CD4-positive, alpha-beta memory T cell (primary cell): ENCODE results near the gene KCTD3. TPM values are rescaled to one million over a fixed set of nuclear protein-coding genes. Genes with fewer than 3 reads are reported as not detected.

Experiments used
- CTCF ChIA-PET: fragments of 350-600 bp; sonication (Branson Sonifier 250); formaldehyde crosslinking; loops from one replicate; lab custom pipeline; 2021; ENCODE audit warnings: inconsistent platforms; ENCODE audit not compliant: partially characterized antibody; lab: Charles Lee
- POLR2A ChIA-PET: fragments of 350-600 bp; sonication (Branson Sonifier 250); formaldehyde crosslinking; loops from one replicate; lab custom pipeline; 2021; ENCODE audit not compliant: partially characterized antibody; lab: Charles Lee
- DNase-seq, 5 donors: peaks; one replicate each; pipeline versions ENCODE4 v3.0.0 to v3.0.0-alpha.2; 2020 to 2022; ENCODE audit warnings: mixed read lengths in 1 of 5
- H3K27ac ChIP-seq: one replicate; pipeline ENCODE4 v1.7.0; 2013; ENCODE audit warnings: low read depth, low read length
- H3K27me3 ChIP-seq: 2 replicates; pipeline ENCODE4 v1.7.0; 2013; ENCODE audit warnings: mild to moderate bottlenecking, low read length, moderate library complexity; ENCODE audit not compliant: insufficient read depth
- H3K36me3 ChIP-seq: 2 replicates; pipeline ENCODE4 v1.7.0; 2013; ENCODE audit warnings: mild to moderate bottlenecking, low read length, moderate library complexity; ENCODE audit not compliant: insufficient read depth
- H3K4me1 ChIP-seq: 2 replicates; pipeline ENCODE4 v1.7.0; 2013; ENCODE audit warnings: mild to moderate bottlenecking, low read length, moderate library complexity; ENCODE audit not compliant: insufficient read depth
- H3K4me3 ChIP-seq, 2 donors: one replicate each; pipeline ENCODE4 v1.7.0; 2013; ENCODE audit warnings: low read length in 2 of 2, mild to moderate bottlenecking in 1 of 2
- H3K9me3 ChIP-seq, 2 donors: one replicate each; pipeline ENCODE4 v1.7.0; 2013; ENCODE audit warnings: low read length in 2 of 2, control low read depth in 1 of 2; ENCODE audit not compliant: control insufficient read depth in 1 of 2
- H3K27ac Mint-ChIP-seq, 7 donors: one replicate each; pipeline ENCODE4 v1.8.0; 2020 to 2021; ENCODE audit warnings: mixed read lengths in 7 of 7, mild to moderate bottlenecking in 6 of 7, inconsistent platforms in 3 of 7, moderate library complexity in 3 of 7
- H3K27me3 Mint-ChIP-seq, 2 donors: one replicate each; pipeline ENCODE4 v1.8.0; 2020 to 2021; ENCODE audit warnings: mixed read lengths in 2 of 2
- H3K36me3 Mint-ChIP-seq, 2 donors: one replicate each; pipeline ENCODE4 v1.8.0; 2020 to 2021; ENCODE audit warnings: mixed read lengths in 2 of 2, inconsistent platforms in 1 of 2, mild to moderate bottlenecking in 1 of 2
- H3K4me1 Mint-ChIP-seq, 4 donors: one replicate each; pipeline ENCODE4 v1.8.0; 2020 to 2021; ENCODE audit warnings: mixed read lengths in 4 of 4, mild to moderate bottlenecking in 1 of 4
- H3K4me3 Mint-ChIP-seq, 8 donors: one replicate each; pipeline ENCODE4 v1.8.0; 2020 to 2021; ENCODE audit warnings: mixed read lengths in 8 of 8, mild to moderate bottlenecking in 7 of 8, moderate library complexity in 6 of 8, inconsistent platforms in 3 of 8
- H3K9me3 Mint-ChIP-seq, 8 donors: one replicate each; pipeline ENCODE4 v1.8.0; 2020 to 2021; ENCODE audit warnings: mixed read lengths in 8 of 8, mild to moderate bottlenecking in 5 of 8, inconsistent platforms in 3 of 8, moderate library complexity in 1 of 8
- intact Hi-C: fragments of 100-400 bp; cut with micrococcal nuclease; formaldehyde crosslinking; loops from one replicate; pipeline ENCODE4 v1.15.1; 2023
- polyA plus RNA-seq, 2 donors: library from polyadenylated mRNA; unstranded; fragments of 300-500 nt; fragmentation: Illumina TruSeq; gene quantifications; one replicate each; pipeline ENCODE4 v1.2.3, GENCODE V29; 2021
- total RNA-seq, 2 experiments: library from RNA; stranded (reverse); gene quantifications; one replicate each; pipeline ENCODE4 v1.2.3, GENCODE V29; 2021

The KCTD3 gene
- total and polyA plus RNA-seq, 4 experiments from 2014 or later: 0.20 to 2.5 (median 1.3) TPM

- no peak for DNase-seq
- Mint-ChIP-seq H3K4me1 (peaks cover 0 to 1% (median 0%) of the 10 kb centered on the region in 4 donors), H3K9me3 (peaks cover 0 to 3% (median 0%) of the 10 kb centered on the region in 8 donors), H3K36me3 (no peaks in the 10 kb centered on the region), H3K27me3 (no peaks in the 10 kb centered on the region), H3K4me3 (no peak overlapping the region), H3K27ac (no peak overlapping the region)
- no peaks in the 10 kb centered on the region for H3K4me1 ChIP-seq
- H3K4me3 ChIP-seq: no peak overlapping the region
- H3K27me3 ChIP-seq: no peaks in the 10 kb centered on the region
- ChIA-PET POLR2A (no interaction called here), CTCF (no interaction called here)
- H3K27ac ChIP-seq: no peak overlapping the region
- intact Hi-C loops: no loop called here
- no peaks in the 10 kb centered on the region for H3K36me3 ChIP-seq
- no peaks in the 10 kb centered on the region for H3K9me3 ChIP-seq
Measured at GRCh38 chr1:215597961-215598360, 30.9 kb downstream of the KCTD3 start.

GRCh38 chr1:215599418-215600074, 32.4 kb downstream of the KCTD3 start:
- POLR2A ChIA-PET: no interaction called here
- no peak overlapping the region for H3K27ac ChIP-seq
- Mint-ChIP-seq H3K4me1 (no peaks in the 10 kb centered on the region), H3K36me3 (no peaks in the 10 kb centered on the region), H3K27me3 (no peaks in the 10 kb centered on the region), H3K4me3 (no peak overlapping the region), H3K9me3 (peaks cover 0 to 3% (median 0%) of the 10 kb centered on the region in 8 donors), H3K27ac (no peak overlapping the region)
- H3K27me3 ChIP-seq: no peaks in the 10 kb centered on the region
- CTCF ChIA-PET: no interaction called here
- DNase-seq: no peak
- no peaks in the 10 kb centered on the region for H3K9me3 ChIP-seq
- intact Hi-C loops: no loop called here
- H3K4me3 ChIP-seq: no peak overlapping the region
- H3K36me3 ChIP-seq: no peaks in the 10 kb centered on the region
- no peaks in the 10 kb centered on the region for H3K4me1 ChIP-seq

DNA sequence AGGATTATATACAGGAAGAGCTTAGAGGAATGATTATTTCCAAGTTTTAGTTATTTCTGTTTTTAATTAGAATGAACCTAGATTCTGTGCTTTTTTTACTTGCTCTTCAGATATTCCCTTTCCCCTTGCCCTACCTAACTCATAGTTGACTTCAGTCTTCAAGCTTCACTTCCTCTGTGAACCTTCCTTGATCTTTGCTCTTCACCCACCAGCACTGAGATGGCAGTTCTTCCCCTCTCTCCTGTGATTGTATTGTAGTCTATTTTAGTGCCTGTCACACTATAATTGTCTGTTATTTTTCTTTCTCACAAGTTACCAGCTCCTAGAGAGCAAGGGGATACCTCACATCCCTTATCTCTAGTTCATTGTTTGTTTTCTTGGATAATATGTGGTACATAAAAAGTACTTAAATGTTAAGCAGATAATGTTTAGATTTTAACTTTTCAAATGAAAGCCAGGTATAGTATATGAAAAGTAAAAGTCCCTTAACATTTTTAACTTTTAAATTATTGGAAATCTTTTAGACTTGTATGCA, 33.2 kb downstream of the KCTD3 start:
- H3K4me1 Mint-ChIP-seq: no peaks in the 10 kb centered on the region
- intact Hi-C loops: no loop called here
- POLR2A ChIA-PET: no interaction called here

DNA sequence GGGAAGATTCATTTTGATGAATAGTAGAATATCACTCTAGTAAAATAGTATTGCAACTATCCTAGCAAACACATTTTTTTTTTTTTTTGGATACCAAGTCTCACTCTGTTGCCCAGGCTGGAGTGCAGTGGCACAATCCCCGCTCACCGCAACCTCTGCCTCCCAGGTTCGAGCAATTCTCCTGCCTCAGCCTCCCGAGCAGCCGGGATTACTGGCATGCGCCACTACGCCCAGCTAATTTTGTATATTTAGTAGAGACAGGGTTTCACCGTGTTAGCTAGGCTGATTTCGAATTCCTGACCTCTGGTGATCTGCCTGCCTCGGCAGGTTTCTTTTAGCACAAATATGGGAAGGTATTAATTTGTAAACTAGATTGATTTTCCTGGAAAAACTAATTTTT, 33.8 kb downstream of the KCTD3 start:
- Mint-ChIP-seq H3K9me3 (peaks cover 0 to 3% (median 0%) of the 10 kb centered on the region in 8 donors), H3K4me1 (no peaks in the 10 kb centered on the region), H3K36me3 (no peaks in the 10 kb centered on the region), H3K27me3 (no peaks in the 10 kb centered on the region), H3K27ac (no peak overlapping the region), H3K4me3 (no peak overlapping the region)
- Histone ChIP-seq H3K9me3 (no peaks in the 10 kb centered on the region), H3K36me3 (no peaks in the 10 kb centered on the region), H3K27ac (no peak overlapping the region), H3K4me1 (no peaks in the 10 kb centered on the region), H3K4me3 (no peak overlapping the region), H3K27me3 (no peaks in the 10 kb centered on the region)
- CTCF ChIA-PET: no interaction called here
- intact Hi-C loops: no loop called here
- no peak for DNase-seq
- POLR2A ChIA-PET: no interaction called here

More for the DNA sequence above, 33.2 kb downstream of the KCTD3 start:
- no peak for DNase-seq
- no peaks in the 10 kb centered on the region for H3K27me3 ChIP-seq
- H3K27me3 Mint-ChIP-seq: no peaks in the 10 kb centered on the region
- H3K27ac Mint-ChIP-seq: peak overlapping the region in 1 of 7 donors; percentile 53
- H3K36me3 Mint-ChIP-seq: no peaks in the 10 kb centered on the region
- no peak overlapping the region for H3K4me3 ChIP-seq
- H3K27ac ChIP-seq: no peak overlapping the region
- no peaks in the 10 kb centered on the region for H3K36me3 ChIP-seq
- H3K9me3 ChIP-seq: no peaks in the 10 kb centered on the region
- CTCF ChIA-PET: no interaction called here
- H3K4me1 ChIP-seq: no peaks in the 10 kb centered on the region
- no peak overlapping the region for H3K4me3 Mint-ChIP-seq
- peaks cover 0 to 3% (median 0%) of the 10 kb centered on the region in 8 donors for H3K9me3 Mint-ChIP-seq

DNA sequence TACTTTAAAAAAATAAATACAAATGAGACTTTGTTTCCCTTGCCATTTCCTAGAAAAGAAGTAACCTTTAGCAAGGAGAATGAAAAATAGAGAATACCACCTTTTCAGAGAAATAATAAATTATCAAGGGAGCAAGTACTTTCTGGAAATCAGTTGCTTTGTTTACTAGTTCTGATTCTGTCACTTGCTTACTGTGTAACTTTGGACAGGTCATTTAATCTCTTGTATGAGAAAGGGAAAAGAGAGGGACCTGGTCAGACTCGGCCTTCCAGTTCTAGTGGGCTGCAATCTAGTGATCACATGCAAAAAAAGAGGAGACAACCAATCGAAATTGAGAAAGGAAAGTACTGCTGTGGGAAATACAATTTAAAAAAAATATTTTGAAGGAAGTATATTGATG, 34.2 kb downstream of the KCTD3 start:
- no peaks in the 10 kb centered on the region for H3K9me3 ChIP-seq
- no peaks in the 10 kb centered on the region for H3K27me3 Mint-ChIP-seq
- no peaks in the 10 kb centered on the region for H3K36me3 Mint-ChIP-seq
- no peak overlapping the region for H3K27ac ChIP-seq
- no peak overlapping the region for H3K4me3 ChIP-seq
- no peaks in the 10 kb centered on the region for H3K36me3 ChIP-seq
- POLR2A ChIA-PET: no interaction called here
- CTCF ChIA-PET: no interaction called here
- H3K4me1 ChIP-seq: no peaks in the 10 kb centered on the region
- H3K9me3 Mint-ChIP-seq: peaks cover 0 to 3% (median 0%) of the 10 kb centered on the region in 8 donors
- no peaks in the 10 kb centered on the region for H3K27me3 ChIP-seq
- no peak for DNase-seq
- intact Hi-C loops: no loop called here
- peak overlapping the region in 1 of 7 donors; percentile 33 for H3K27ac Mint-ChIP-seq
- H3K4me3 Mint-ChIP-seq: no peak overlapping the region
- no peaks in the 10 kb centered on the region for H3K4me1 Mint-ChIP-seq

DNA sequence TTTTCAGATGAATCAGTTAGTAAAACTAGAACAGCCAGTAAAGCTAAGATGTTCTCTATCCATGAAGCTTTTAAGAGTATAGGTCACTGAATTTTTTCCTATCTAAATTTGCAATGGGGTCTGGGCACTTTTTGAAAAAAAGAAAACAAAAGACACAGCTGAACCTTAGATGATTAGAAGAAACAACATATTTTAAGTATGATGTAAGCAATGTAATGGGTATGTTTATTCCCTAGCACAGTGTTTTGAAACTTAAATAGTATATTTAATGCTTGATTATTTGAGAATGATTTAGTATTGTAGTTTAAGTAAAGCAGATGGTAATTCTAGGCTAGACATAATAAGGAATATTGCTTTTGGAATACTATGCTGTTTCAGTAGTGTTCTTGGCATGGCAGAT, 36.2 kb downstream of the KCTD3 start:
- Histone ChIP-seq H3K4me1 (no peaks in the 10 kb centered on the region), H3K9me3 (no peaks in the 10 kb centered on the region), H3K27me3 (no peaks in the 10 kb centered on the region), H3K36me3 (no peaks in the 10 kb centered on the region), H3K4me3 (no peak overlapping the region), H3K27ac (no peak overlapping the region)
- intact Hi-C loops: no loop called here
- H3K27me3 Mint-ChIP-seq: no peaks in the 10 kb centered on the region
- H3K9me3 Mint-ChIP-seq: peaks cover 0 to 3% (median 0%) of the 10 kb centered on the region in 8 donors
- H3K4me1 Mint-ChIP-seq: no peaks in the 10 kb centered on the region
- no peak for DNase-seq
- H3K27ac Mint-ChIP-seq: no peak overlapping the region
- POLR2A ChIA-PET: no interaction called here
- H3K36me3 Mint-ChIP-seq: no peaks in the 10 kb centered on the region
- CTCF ChIA-PET: no interaction called here
- no peak overlapping the region for H3K4me3 Mint-ChIP-seq

GRCh38 chr1:215605011-215605621, 38.0 kb downstream of the KCTD3 start:
- H3K27me3 Mint-ChIP-seq: no peaks in the 10 kb centered on the region
- H3K4me1 ChIP-seq: no peaks in the 10 kb centered on the region
- no peak overlapping the region for H3K4me3 ChIP-seq
- no peaks in the 10 kb centered on the region for H3K36me3 ChIP-seq
- no peaks in the 10 kb centered on the region for H3K36me3 Mint-ChIP-seq
- H3K27ac ChIP-seq: no peak overlapping the region
- no peaks in the 10 kb centered on the region for H3K9me3 ChIP-seq
- no peak overlapping the region for H3K4me3 Mint-ChIP-seq
- H3K4me1 Mint-ChIP-seq: no peaks in the 10 kb centered on the region
- intact Hi-C loops: no loop called here
- no peak for DNase-seq
- H3K27ac Mint-ChIP-seq: peak overlapping the region in 1 of 7 donors; percentile 19
- peaks cover 0 to 3% (median 0%) of the 10 kb centered on the region in 8 donors for H3K9me3 Mint-ChIP-seq
- no peaks in the 10 kb centered on the region for H3K27me3 ChIP-seq
- POLR2A ChIA-PET: no interaction called here
- CTCF ChIA-PET: no interaction called here
